Liver (tissue), 9 donors: ENCODE measurements around the gene WDR41. TPM values are rescaled to one million over a fixed set of nuclear protein-coding genes. Genes with fewer than 3 reads are reported as not detected.
A peak's percentile ranks its signal among the peaks of the same experiment; 100 is the strongest.
"Not testable (repeated sequence)": the region's sequence is repeated elsewhere in the genome, so short reads cannot be mapped to it uniquely, and the experiment has no call there.

Source experiments
- DNase-seq: peaks from one replicate; pipeline ENCODE4 v3.0.0-alpha.2; 2017; ENCODE audit warnings: low spot score
- H3K27ac ChIP-seq, 2 donors: one replicate each; pipeline ENCODE4 v1.7.0; 2013; ENCODE audit warnings: inconsistent platforms in 2 of 2, low read length in 2 of 2, control low read depth in 1 of 2, low read depth in 1 of 2, mild to moderate bottlenecking in 1 of 2
- H3K27me3 ChIP-seq, 4 donors: one replicate each; pipeline versions ENCODE4 v1.6.1 to v1.7.0; 2013; ENCODE audit warnings: low read length in 3 of 4, inconsistent platforms in 1 of 4, mild to moderate bottlenecking in 1 of 4, moderate library complexity in 1 of 4; ENCODE audit not compliant: control insufficient read depth in 4 of 4, insufficient read depth in 4 of 4
- H3K36me3 ChIP-seq, 4 donors: one replicate each; pipeline versions ENCODE4 v1.6.1 to v1.7.0; 2013; ENCODE audit warnings: low read length in 3 of 4, mild to moderate bottlenecking in 3 of 4, low read depth in 1 of 4, moderate library complexity in 1 of 4; ENCODE audit not compliant: control insufficient read depth in 4 of 4, insufficient read depth in 3 of 4
- H3K4me1 ChIP-seq, 4 donors: one replicate each; pipeline versions ENCODE4 v1.6.1 to v1.7.0; 2013; ENCODE audit warnings: low read length in 3 of 4, mild to moderate bottlenecking in 3 of 4, moderate library complexity in 1 of 4; ENCODE audit not compliant: control insufficient read depth in 4 of 4, insufficient read depth in 4 of 4
- H3K4me3 ChIP-seq, 3 donors: one replicate each; pipeline versions ENCODE4 v1.6.1 to v1.7.0; 2013; ENCODE audit warnings: low read length in 3 of 3, control low read depth in 1 of 3, low read depth in 1 of 3, mild to moderate bottlenecking in 1 of 3
- H3K9ac ChIP-seq, 2 donors: one replicate each; pipeline ENCODE4 v1.7.0; 2013; ENCODE audit warnings: low read length in 2 of 2, mild to moderate bottlenecking in 2 of 2, moderate library complexity in 2 of 2, control low read depth in 1 of 2, low read depth in 1 of 2
- H3K9me3 ChIP-seq, 4 donors: one replicate each; pipeline versions ENCODE4 v1.6.1 to v1.7.0; 2013; ENCODE audit warnings: low read length in 3 of 4; ENCODE audit not compliant: control insufficient read depth in 4 of 4
- EGR1 ChIP-seq, 2 donors: IDR thresholded peaks; 2 replicates each; pipeline ENCODE4 v1.6.1; 2016 to 2018; ENCODE audit warnings: antibody characterized with exemption in 2 of 2, low read depth in 2 of 2
- FOXA1 ChIP-seq: IDR thresholded peaks from 2 replicates; pipeline ENCODE4 v1.6.1; 2016; ENCODE audit warnings: antibody characterized with exemption
- FOXA2 ChIP-seq: IDR thresholded peaks from 2 replicates; pipeline ENCODE4 v1.6.1; 2016; ENCODE audit warnings: antibody characterized with exemption
- HNF4A ChIP-seq, 2 donors: conservative IDR thresholded peaks; 2 replicates each; pipeline ENCODE4 v1.6.1; 2016; ENCODE audit warnings: antibody characterized with exemption in 2 of 2, mild to moderate bottlenecking in 2 of 2
- HNF4G ChIP-seq: IDR thresholded peaks from 2 replicates; pipeline ENCODE4 v1.6.1; 2016; ENCODE audit warnings: antibody characterized with exemption
- NR2F2 ChIP-seq: IDR thresholded peaks from 2 replicates; pipeline ENCODE4 v1.6.1; 2016; ENCODE audit warnings: antibody characterized with exemption
- REST ChIP-seq: IDR thresholded peaks from 2 replicates; pipeline ENCODE4 v1.6.1; 2016; ENCODE audit warnings: antibody characterized with exemption, mild to moderate bottlenecking
- RXRA ChIP-seq, 2 donors: IDR thresholded peaks; 2 replicates each; pipeline ENCODE4 v1.6.1; 2017 to 2018; ENCODE audit warnings: antibody characterized with exemption in 2 of 2, mild to moderate bottlenecking in 1 of 2
- SP1 ChIP-seq: IDR thresholded peaks from 2 replicates; pipeline ENCODE4 v1.6.1; 2018; ENCODE audit warnings: antibody characterized with exemption, mild to moderate bottlenecking
- TAF1 ChIP-seq: conservative IDR thresholded peaks from 2 replicates; pipeline ENCODE4 v1.6.1; 2016; ENCODE audit warnings: antibody characterized with exemption, mild to moderate bottlenecking
- YY1 ChIP-seq: IDR thresholded peaks from 2 replicates; pipeline ENCODE4 v1.6.1; 2016; ENCODE audit warnings: antibody characterized with exemption, mild to moderate bottlenecking
- ZBTB33 ChIP-seq: IDR thresholded peaks from 2 replicates; pipeline ENCODE4 v1.6.1; 2016; ENCODE audit warnings: antibody characterized with exemption
- WGBS: extraction: QIAGEN DNeasy Blood & Tissue Kit; methylation state at CpG from one replicate; pipeline ENCODE4 v1.1.7; 2013; 5-methylcytosine and 5-hydroxymethylcytosine counted together
- polyA plus RNA-seq, 2 donors: library from polyadenylated mRNA; stranded (reverse) in 1 of 2; unstranded in 1 of 2; fragments of 200-250 nt in 1 of 2; fragments of >200 nt in 1 of 2; fragmentation: Nextera tagmentation in 1 of 2; extraction: Ambion mirVana in 1 of 2; gene quantifications; one replicate each; pipeline versions ENCODE4 v1.2.1 to v1.2.3, GENCODE V29; 2013 to 2015
- total RNA-seq, 2 donors: library from RNA; depleted of rRNA; stranded (reverse); fragments of >200 nt; gene quantifications; one replicate each; pipeline ENCODE4 v1.2.3, GENCODE V29; 2014
- TF ChIP-seq, protein P1 (sequence below): IDR thresholded peaks from 2 replicates; pipeline ENCODE4 v1.6.1; 2016; ENCODE audit warnings: antibody characterized with exemption
- donor health status: healthy.
- donor health status: healthy.
- donor health status: healthy.
- donor health status: healthy.
- donor health status: healthy.

Gene WDR41
- total and polyA plus RNA-seq, 4 donors, result 8.1 to 21.2 (median 14.5) TPM

DNA sequence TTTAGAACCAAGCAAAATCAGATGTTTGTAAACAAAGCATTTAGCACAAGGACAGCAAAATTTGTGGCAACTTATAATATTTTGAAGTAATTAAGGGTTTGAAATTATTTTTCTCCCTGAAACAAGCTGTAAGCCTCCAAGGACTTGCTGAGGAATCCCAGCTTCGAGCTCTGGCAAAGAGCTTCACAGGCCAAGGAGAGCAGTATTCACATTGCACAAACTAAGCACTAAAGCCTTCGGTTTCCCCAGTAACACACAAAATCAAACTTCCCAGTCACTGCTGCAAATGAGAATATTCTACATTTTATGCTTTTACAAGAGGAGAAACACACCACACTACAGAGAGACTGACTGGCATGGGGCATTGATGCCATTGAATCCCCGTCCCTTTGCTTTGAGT is 101.9 kb downstream of the WDR41 start:
- H3K4me1 ChIP-seq, result peaks cover 0 to 15% (median 8%) of the 10 kb centered on the region in 4 donors
- H3K27ac ChIP-seq, result peak overlapping the region in 1 of 2 donors; percentile 45
- H3K9ac ChIP-seq, result no peak overlapping the region
- no peaks in the 10 kb centered on the region for H3K27me3 ChIP-seq
- no peaks in the 10 kb centered on the region for H3K9me3 ChIP-seq
- TF ChIP-seq FOXA2, result no peak
- no peak for TF ChIP-seq HNF4G
- no peak for TF ChIP-seq EGR1 (IDR thresholded peaks at IDR 0.05; ENCODE audit: low read depth in 2 of 2)
- no peak for TF ChIP-seq HNF4A (conservative IDR thresholded peaks at IDR 0.05)
- no peak for TF ChIP-seq SP1
- no peak for TF ChIP-seq FOXA1
- TF ChIP-seq, protein P1, sequence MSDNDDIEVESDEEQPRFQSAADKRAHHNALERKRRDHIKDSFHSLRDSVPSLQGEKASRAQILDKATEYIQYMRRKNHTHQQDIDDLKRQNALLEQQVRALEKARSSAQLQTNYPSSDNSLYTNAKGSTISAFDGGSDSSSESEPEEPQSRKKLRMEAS, result no peak
- no peak for TF ChIP-seq REST
- TF ChIP-seq ZBTB33, result no peak
- no peak overlapping the region for H3K4me3 ChIP-seq
- 94% methylated on average over 3 of the region's 3 CpGs for WGBS
- H3K36me3 ChIP-seq, result no peaks in the 10 kb centered on the region
- no peak for DNase-seq

- Histone ChIP-seq H3K27me3 (no peaks in the 10 kb centered on the region), H3K4me3 (no peak overlapping the region), H3K9ac (no peak overlapping the region), H3K36me3 (no peaks in the 10 kb centered on the region), H3K27ac (no peak overlapping the region), H3K4me1 (peaks cover 0 to 15% (median 8%) of the 10 kb centered on the region in 4 donors), H3K9me3 (no peaks in the 10 kb centered on the region)
- 81% methylated on average over 2 of the region's 2 CpGs for WGBS
- DNase-seq, result no peak
- TF ChIP-seq EGR1 (IDR thresholded peaks at IDR 0.05; ENCODE audit: low read depth in 2 of 2) (no peak), RXRA (IDR thresholded peaks at IDR 0.05) (no peak), NR2F2 (no peak), TAF1 (no peak), HNF4A (conservative IDR thresholded peaks at IDR 0.05) (no peak), YY1 (no peak)
These were observed 102.4 kb downstream of the WDR41 start for GRCh38 chr5:77389746-77390145.

DNA sequence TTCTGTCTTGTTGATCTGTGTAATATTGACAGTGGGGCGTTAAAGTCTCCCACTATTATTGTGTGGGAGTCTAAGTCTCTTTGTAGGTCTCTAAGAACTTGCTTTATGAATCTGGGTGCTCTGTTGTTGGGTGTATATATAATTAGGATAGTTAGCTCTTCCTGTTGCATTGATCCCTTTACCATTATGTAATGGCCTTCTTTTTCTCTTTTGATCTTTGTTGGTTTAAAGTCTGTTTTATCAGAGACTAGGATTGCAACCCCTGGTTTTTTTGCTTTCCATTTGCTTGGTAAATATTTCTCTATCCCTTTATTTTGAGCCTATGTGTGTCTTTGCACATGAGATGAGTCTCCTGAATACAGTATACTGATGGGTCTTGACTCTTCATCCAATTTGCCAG is 105.8 kb downstream of the WDR41 start:
- H3K4me1 ChIP-seq, result peaks cover 0 to 11% (median 7%) of the 10 kb centered on the region in 4 donors
- H3K36me3 ChIP-seq, H3K4me3 ChIP-seq, H3K9me3 ChIP-seq, H3K9ac ChIP-seq, DNase-seq, H3K27ac ChIP-seq, H3K27me3 ChIP-seq: not testable (repeated sequence)
- 90% methylated on average over 1 of the region's 1 CpG for WGBS

DNA sequence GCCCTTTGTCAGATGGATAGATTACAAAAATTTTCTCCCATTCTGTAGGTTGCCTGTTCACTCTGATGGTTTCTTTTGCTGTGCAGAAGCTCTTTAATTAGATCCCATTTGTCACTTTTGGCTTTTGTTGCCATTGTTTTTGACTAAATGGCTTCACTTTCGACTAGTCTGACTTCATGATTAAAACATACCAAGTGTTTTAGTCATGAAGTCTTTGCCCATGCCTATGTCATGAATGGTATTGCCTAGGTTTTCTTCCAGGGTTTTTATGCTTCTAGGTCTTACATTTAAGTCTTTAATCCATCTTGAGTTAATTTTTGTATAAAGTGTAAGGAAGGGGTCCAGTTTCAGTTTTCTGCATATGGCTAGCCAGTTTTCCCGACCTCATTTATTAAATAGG is 108.8 kb downstream of the WDR41 start:
- not testable (repeated sequence) for H3K27me3 ChIP-seq, H3K4me1 ChIP-seq, DNase-seq, H3K9me3 ChIP-seq, H3K27ac ChIP-seq, H3K4me3 ChIP-seq, H3K36me3 ChIP-seq, H3K9ac ChIP-seq
- WGBS, result 91% methylated on average over 2 of the region's 2 CpGs
